Stimulated activated CD8-positive, alpha-beta memory T cell treated with anti-CD3 and anti-CD28 coated beads, Interleukin-4, amount 100 ng/mL, for 48 hours (primary cell): ENCODE measurements around the gene NUDT22.

Source experiments
- DNase-seq: peaks from one replicate; pipeline ENCODE4 v3.0.0-alpha.2; 2020

Gene NUDT22

DNA sequence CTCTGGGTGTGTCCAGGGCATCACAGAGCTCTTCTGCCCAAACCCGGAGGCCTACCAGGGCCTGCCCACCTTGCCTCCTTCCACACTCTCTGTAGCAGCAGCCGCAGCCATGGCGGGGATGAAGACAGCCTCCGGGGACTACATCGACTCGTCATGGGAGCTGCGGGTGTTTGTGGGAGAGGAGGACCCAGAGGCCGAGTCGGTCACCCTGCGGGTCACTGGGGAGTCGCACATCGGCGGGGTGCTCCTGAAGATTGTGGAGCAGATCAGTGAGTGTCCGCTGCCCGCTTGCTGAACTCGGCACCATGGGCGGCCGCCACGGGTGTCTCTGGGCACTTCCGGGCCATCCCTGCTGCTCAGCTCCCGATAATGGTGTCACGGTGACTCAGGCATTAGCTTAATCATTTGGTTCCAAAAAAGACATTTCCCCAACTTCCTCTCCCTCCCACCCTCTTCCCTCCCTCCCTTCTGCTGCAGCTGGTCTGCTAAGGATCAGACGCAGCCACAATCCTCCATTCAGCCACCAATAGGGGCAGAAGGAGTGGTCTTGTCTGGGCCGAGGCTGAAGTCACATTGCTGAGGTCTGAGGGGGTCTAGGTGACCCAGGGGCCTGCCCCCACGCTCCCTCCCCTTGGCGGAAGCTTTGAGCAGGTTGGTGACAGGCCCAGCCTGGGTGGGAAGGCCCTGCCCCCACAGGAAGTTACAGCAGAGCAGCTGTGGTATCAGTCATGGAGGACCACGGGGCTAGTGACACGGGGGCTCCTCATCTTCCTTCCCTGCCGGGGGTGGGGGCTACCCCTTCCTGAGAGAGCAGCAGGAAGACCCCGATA is 18.6 kb upstream of the NUDT22 start:
- DNase-seq, result peak; percentile 89

- no peak for DNase-seq
These were observed 17.8 kb upstream of the NUDT22 start for GRCh38 chr11:64208086-64208795.

DNA sequence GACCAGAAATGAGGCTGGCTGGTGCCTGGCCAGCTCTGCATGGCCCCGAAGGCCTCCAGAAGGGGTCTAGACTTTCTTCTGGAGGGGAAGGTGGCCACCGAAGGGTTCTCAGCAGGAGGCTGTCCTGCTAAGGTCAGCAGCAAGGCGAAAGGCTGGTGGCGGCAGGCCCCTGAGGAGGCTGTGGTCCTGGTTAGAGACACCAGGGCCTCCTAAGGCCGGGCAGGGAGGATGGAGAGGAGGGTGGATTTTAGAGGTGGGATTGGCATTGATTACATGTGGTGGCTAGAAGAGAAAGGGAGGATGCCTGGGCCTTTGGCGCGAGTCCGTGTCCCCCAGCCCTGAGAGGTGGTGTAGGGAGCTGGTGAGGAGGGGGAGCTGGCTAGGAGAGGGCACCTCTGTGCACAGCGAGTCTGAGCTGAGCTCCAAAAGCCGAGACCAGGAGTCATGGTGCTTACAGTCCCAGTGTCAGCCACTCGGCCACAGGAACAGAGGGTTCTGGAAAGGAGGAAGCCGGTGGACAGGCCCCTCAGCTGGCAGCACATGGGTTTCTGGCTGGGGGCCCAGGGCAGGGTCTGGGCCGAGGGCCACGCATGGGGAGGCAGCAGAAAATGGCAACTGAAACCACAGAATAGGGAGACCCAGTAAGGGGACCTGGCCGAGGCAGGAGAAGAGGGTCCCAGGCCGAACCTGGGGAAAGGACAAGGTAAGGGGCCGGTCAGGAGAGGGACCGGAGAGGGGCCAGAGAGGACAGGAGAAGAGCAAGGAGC is 17.1 kb upstream of the NUDT22 start:
- DNase-seq, result no peak

- no peak for DNase-seq
These were observed 16.6 kb upstream of the NUDT22 start for GRCh38 chr11:64209563-64209843.

DNA sequence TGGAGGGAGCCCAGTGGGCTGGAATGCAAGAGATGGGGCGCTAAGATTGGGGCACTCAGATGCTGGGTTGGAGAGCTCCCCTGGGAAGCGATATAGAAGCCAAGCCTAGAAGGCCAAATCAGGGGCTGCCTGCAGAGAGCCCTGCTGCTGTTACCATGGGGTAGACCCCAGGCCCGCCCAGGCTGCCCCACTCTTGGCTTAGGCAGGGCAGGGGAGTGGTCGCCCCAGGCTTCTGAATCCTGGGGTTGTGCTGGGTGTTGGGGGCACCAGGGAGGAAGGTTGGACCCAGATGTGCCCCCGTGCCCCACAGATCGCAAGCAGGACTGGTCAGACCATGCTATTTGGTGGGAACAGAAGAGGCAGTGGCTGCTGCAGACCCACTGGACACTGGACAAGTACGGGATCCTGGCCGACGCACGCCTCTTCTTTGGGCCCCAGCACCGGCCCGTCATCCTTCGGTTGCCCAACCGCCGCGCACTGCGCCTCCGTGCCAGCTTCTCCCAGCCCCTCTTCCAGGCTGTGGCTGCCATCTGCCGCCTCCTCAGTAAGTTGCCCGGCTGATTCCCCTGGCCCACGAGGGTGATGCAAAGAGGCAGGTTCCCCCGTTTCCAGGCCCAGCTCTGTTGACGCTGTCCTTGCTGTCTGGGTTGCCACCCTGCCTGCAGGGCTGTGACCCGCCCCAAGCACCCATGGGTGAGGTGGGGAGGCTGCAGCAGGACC is 15.6 kb upstream of the NUDT22 start:
- DNase-seq, result no peak

DNA sequence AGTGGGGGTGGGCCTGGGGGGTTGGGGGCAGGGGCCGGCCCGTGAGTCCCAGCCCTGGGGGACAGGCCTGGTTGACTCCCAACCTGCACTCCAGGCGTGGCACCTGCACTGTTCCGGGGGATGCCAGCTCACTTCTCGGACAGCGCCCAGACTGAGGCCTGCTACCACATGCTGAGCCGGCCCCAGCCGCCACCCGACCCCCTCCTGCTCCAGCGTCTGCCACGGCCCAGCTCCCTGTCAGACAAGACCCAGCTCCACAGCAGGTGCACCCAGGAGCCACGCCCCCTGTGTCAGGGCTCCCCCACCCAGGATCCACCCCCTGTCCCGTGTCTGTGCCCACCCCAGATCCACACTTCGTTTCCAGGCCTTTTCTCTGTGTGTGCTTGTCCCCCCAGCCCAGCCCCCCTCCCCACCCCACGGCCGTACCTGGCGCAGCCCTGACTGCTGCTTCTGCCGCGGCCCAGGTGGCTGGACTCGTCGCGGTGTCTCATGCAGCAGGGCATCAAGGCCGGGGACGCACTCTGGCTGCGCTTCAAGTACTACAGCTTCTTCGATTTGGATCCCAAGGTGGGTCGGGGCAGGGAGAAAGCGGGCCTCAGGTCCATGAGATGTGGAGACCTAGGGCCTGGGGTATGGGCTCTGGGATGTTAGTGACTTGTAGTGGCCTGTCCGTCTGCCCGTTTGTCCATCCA is 14.7 kb upstream of the NUDT22 start:
- no peak for DNase-seq

DNA sequence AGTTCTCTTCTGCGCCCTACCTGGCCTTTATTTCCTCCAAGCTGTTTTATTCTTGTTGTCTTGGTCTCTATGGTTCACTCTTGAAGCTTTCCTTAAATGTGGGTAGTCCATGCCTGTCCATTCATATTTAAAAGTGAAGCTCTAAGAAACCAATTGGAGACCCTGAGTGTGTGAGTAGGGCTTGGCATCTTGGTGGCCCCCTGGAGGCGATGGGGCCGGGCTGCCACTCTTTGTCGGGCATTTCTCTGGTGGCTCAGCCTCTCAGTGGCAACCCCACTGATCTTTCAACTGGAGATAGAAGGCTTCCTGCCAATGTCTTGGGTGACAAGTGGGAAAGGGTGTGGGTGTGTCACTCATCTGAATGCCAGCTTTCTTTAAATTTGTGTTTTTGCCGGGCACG is 9.2 kb upstream of the NUDT22 start:
- DNase-seq, result no peak

DNA sequence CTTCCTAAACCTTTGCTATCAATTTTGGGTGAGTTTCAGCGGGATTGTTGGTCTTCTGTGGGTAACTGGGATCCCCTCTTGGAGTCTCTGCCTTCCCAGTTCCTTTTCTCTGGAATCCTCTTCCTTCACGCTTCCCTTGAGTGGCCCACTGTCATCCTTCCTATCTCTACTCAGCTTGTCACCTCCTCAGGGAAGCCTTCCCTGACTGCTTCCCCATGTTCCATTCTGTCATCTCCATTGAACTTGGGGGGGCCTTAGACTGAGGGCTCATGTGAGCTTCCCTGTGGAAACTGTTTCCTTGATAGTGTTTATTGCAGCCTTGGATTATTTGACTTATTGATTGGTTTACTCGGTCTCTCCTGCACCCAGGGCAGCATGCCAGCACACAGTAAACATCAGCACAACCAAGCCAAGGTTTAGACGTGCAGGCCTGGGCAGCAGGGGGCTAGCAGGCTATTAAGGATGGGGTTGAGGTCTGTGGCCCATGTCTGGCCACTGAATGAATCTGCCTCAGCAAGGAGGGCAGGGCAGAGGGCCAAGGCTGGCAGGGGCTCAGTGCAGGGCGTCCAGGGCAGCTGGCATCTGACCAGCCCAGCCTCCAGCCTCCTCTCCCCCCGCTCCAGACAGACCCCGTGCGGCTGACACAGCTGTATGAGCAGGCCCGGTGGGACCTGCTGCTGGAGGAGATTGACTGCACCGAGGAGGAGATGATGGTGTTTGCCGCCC is 7.3 kb upstream of the NUDT22 start:
- DNase-seq, result no peak

DNA sequence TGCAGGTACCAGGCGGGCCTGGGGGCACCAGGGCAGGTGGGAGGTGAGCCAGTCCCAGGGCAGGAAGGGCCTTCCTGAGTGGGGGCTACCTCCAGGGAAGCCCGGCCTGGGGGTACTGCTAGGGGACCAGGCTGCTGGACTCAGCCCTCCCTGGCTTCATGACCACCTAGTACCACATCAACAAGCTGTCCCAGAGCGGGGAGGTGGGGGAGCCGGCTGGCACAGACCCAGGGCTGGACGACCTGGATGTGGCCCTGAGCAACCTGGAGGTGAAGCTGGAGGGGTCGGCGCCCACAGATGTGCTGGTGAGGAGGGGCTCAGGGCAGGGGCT is 6.8 kb upstream of the NUDT22 start:
- no peak for DNase-seq

GRCh38 chr11:64219755-64220154 is 6.3 kb upstream of the NUDT22 start:
- no peak for DNase-seq

- no peak for DNase-seq
These were observed 5.8 kb upstream of the NUDT22 start for GRCh38 chr11:64220271-64220670.

GRCh38 chr11:64220798-64221197 is 5.3 kb upstream of the NUDT22 start:
- no peak for DNase-seq

- DNase-seq, result peak; percentile 25
These were observed 3.4 kb upstream of the NUDT22 start for GRCh38 chr11:64222651-64223000.

DNA sequence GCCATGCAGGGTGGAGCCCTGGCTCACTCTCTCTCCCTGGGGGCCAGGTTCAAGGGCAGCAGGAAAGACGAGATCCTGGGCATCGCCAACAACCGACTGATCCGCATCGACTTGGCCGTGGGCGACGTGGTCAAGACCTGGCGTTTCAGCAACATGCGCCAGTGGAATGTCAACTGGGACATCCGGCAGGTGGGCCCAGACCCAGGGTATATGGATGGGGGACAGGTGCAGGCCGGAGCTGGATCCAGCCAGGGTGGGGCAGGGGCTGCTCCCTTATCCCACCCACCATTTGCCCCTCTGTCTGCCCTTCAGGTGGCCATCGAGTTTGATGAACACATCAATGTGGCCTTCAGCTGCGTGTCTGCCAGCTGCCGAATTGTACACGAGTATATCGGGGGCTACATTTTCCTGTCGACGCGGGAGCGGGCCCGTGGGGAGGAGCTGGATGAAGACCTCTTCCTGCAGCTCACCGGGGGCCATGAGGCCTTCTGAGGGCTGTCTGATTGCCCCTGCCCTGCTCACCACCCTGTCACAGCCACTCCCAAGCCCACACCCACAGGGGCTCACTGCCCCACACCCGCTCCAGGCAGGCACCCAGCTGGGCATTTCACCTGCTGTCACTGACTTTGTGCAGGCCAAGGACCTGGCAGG is 2.9 kb upstream of the NUDT22 start:
- peak; percentile 26 for DNase-seq

GRCh38 chr11:64224151-64224890 is 1.8 kb upstream of the NUDT22 start:
- peak; percentile 29 for DNase-seq

GRCh38 chr11:64224891-64225607 is 1.0 kb upstream of the NUDT22 start:
- no peak for DNase-seq

DNA sequence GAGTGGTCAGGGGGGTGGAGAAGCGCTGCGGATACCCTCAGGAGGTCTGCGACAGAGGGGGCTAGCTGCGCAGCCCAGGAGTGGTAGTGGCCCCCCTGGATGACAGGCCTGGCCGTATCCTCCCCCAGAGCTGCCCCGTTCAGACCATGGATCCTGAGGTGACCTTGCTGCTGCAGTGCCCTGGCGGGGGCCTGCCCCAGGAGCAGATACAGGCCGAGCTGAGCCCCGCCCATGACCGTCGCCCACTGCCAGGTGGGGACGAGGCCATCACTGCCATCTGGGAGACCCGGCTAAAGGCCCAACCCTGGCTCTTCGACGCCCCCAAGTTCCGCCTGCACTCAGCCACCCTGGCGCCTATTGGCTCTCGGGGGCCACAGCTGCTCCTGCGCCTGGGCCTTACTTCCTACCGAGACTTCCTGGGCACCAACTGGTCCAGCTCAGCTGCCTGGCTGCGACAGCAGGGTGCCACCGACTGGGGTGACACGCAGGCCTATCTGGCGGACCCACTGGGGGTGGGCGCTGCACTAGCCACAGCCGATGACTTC is 505 bp downstream of the NUDT22 start:
- peak; percentile 79 for DNase-seq

DNA sequence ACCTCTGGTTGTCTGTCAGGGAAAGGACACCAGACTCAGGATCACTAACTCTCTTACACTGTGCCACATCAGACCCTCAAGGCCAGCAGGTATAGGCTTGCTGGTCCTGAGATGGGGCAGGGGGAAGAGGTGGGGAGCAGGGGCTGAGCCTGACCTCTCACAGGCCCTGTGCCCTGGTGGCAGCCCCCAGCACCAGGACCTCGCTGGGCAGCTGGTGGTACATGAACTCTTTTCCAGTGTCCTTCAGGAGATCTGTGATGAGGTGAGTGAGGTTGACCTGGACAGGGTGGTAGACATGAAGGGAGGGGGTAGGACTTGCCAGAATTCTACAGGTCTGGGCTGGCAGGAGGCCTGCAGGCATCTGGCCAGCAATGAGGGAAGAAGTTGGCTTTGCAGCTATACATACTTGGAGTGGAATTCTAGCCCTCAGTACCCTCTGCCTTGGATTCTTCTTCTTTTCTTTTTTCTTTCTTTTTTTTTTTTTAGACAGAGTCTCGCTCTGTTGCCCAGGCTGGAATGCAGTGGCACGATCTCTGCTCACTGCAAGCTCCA is 1.4 kb downstream of the NUDT22 start:
- DNase-seq, result no peak

GRCh38 chr11:64229090-64229743 is 3.1 kb downstream of the NUDT22 start:
- DNase-seq, result no peak
